Endothelial cell of umbilical vein (primary cell): ENCODE results near the gene UVRAG. TPM values are rescaled to one million over a fixed set of nuclear protein-coding genes. Genes with fewer than 3 reads are reported as not detected.

Source experiments
- BruUV-seq: library from RNA; stranded (reverse); fragments of 400-500 nt; replicated peaks from 2 replicates; lab custom pipeline; 2021; lab: Mats Ljungman, UMichigan
- CTCF ChIA-PET: fragments of 300-600, 350-600 bp; sonication (Branson Sonifier 250); formaldehyde crosslinking; loops from one replicate; lab custom pipeline; 2021; ENCODE audit warnings: antibody characterized with exemption, inconsistent platforms; lab: Charles Lee
- POLR2A ChIA-PET: fragments of 300-600, 350-600 bp; sonication (Branson Sonifier 250); formaldehyde crosslinking; loops from one replicate; lab custom pipeline; 2021; ENCODE audit warnings: antibody characterized with exemption, inconsistent platforms; lab: Charles Lee
- DNase-seq: peaks from one replicate; pipeline ENCODE4 v3.0.0-alpha.2; 2011; ENCODE audit warnings: low read depth, low spot score
- FAIRE-seq: peaks from 2 replicates; lab custom pipeline; 2011; peaks lifted over from hg19 to GRCh38; lab: Jason Lieb, UNC
- H2AFZ ChIP-seq: 2 replicates; pipeline ENCODE4 v1.6.0; 2012; ENCODE audit warnings: low read depth, low read length, control low read depth, inconsistent platforms
- H3K27ac ChIP-seq: 2 replicates; pipeline ENCODE4 v1.5.1; 2011; ENCODE audit warnings: low read depth, mild to moderate bottlenecking, control low read depth, low read length, moderate library complexity; ENCODE audit not compliant: insufficient read depth
- H3K27me3 ChIP-seq, 2 experiments: 2 replicates each; pipeline versions ENCODE4 v1.6.0 to v1.6.1; 2011; ENCODE audit warnings: low read length in 2 of 2, mixed read lengths in 1 of 2; ENCODE audit not compliant: control insufficient read depth in 2 of 2, insufficient read depth in 2 of 2
- H3K36me3 ChIP-seq, 2 experiments: 2 replicates in 1 of 2; 3 replicates in 1 of 2; pipeline ENCODE4 v1.5.1; 2011; ENCODE audit warnings: low read length in 2 of 2, mild to moderate bottlenecking in 1 of 2, moderate library complexity in 1 of 2; ENCODE audit not compliant: control insufficient read depth in 2 of 2, insufficient read depth in 2 of 2; ENCODE audit errors: extremely low read depth in 1 of 2
- H3K4me1 ChIP-seq: 3 replicates; pipeline ENCODE4 v1.5.1; 2011; ENCODE audit warnings: mild to moderate bottlenecking, low read length; ENCODE audit not compliant: control insufficient read depth, insufficient read depth; ENCODE audit errors: extremely low read depth
- H3K4me2 ChIP-seq: 2 replicates; pipeline ENCODE4 v1.6.1; 2011; ENCODE audit warnings: low read length, control low read depth, mixed read lengths; ENCODE audit not compliant: insufficient read depth
- H3K4me3 ChIP-seq, 3 experiments: fragments of 200-600 bp in 1 of 3; sonication (generic), shearing (Covaris generic) in 1 of 3; replicated peaks in 1 of 3; 2 replicates each; pipeline ENCODE4 v1.5.1; 2011 to 2016; ENCODE audit warnings: control low read depth in 3 of 3, low read length in 3 of 3, mild to moderate bottlenecking in 2 of 3, inconsistent platforms in 1 of 3, low read depth in 1 of 3, moderate library complexity in 1 of 3; ENCODE audit not compliant: insufficient read depth in 1 of 3
- H3K79me2 ChIP-seq: 2 replicates; pipeline ENCODE4 v1.6.0; 2012; ENCODE audit warnings: low read length, inconsistent platforms; ENCODE audit not compliant: control insufficient read depth, insufficient read depth
- H3K9ac ChIP-seq: replicated peaks from 2 replicates; pipeline ENCODE3; 2011; ENCODE audit warnings: low read length, control low read depth; ENCODE audit not compliant: insufficient read depth; ENCODE audit errors: extremely low read depth
- H3K9me1 ChIP-seq: replicated peaks from 3 replicates; pipeline ENCODE4 v1.6.0; 2011; ENCODE audit warnings: mild to moderate bottlenecking, low read length; ENCODE audit not compliant: control insufficient read depth, insufficient read depth; ENCODE audit errors: extremely low read depth
- H3K9me3 ChIP-seq: replicated peaks from 2 replicates; pipeline ENCODE4 v1.5.1; 2012; ENCODE audit warnings: low read length, inconsistent platforms; ENCODE audit not compliant: control insufficient read depth, insufficient read depth
- H4K20me1 ChIP-seq: replicated peaks from 2 replicates; pipeline ENCODE3; 2011; ENCODE audit warnings: mild to moderate bottlenecking, low read length; ENCODE audit not compliant: control insufficient read depth, insufficient read depth; ENCODE audit errors: extremely low read depth
- CTCF ChIP-seq, 2 donors: IDR thresholded peaks; 1 replicate in 1 of 2; 2 replicates in 1 of 2; pipeline ENCODE4 v1.5.1; 2011; ENCODE audit warnings: low read length in 2 of 2, mild to moderate bottlenecking in 2 of 2, moderate library complexity in 2 of 2, control low read depth in 1 of 2, inconsistent platforms in 1 of 2, low read depth in 1 of 2; ENCODE audit not compliant: insufficient read depth in 1 of 2; ENCODE audit errors: extremely low read depth in 1 of 2
- EZH2 ChIP-seq: IDR thresholded peaks from 2 replicates; pipeline ENCODE4 v1.6.1; 2012; ENCODE audit warnings: borderline replicate concordance, low read depth, mild to moderate bottlenecking, moderate library complexity, low read length, inconsistent platforms; ENCODE audit not compliant: severe bottlenecking
- FOS ChIP-seq: IDR thresholded peaks from 2 replicates; pipeline ENCODE4 v1.6.1; 2011; ENCODE audit warnings: mild to moderate bottlenecking, low read length, moderate library complexity, borderline replicate concordance; ENCODE audit not compliant: insufficient read depth
- GATA2 ChIP-seq: IDR thresholded peaks from 2 replicates; pipeline ENCODE4 v1.7.0; 2011; ENCODE audit warnings: low read depth, mild to moderate bottlenecking, moderate library complexity, mixed read lengths, low read length; ENCODE audit not compliant: insufficient read length, insufficient read depth
- JUN ChIP-seq: IDR thresholded peaks from 2 replicates; pipeline ENCODE4 v1.6.1; 2011; ENCODE audit warnings: borderline replicate concordance, low read depth; ENCODE audit not compliant: insufficient read length, insufficient read depth
- MAX ChIP-seq: IDR thresholded peaks from 2 replicates; pipeline ENCODE4 v1.6.1; 2011; ENCODE audit not compliant: insufficient read depth, insufficient read length
- MYC ChIP-seq: IDR thresholded peaks from one replicate; pipeline ENCODE4 v1.6.1; 2011; ENCODE audit warnings: mild to moderate bottlenecking, low read depth, low read length
- POLR2A ChIP-seq: IDR thresholded peaks from 2 replicates; pipeline ENCODE4 v1.6.1; 2012; ENCODE audit warnings: low read depth, mild to moderate bottlenecking, control low read depth, low read length
- POLR2AphosphoS5 ChIP-seq: IDR thresholded peaks from 2 replicates; pipeline ENCODE4 v1.6.1; 2012; ENCODE audit warnings: low read depth, mild to moderate bottlenecking, control low read depth, low read length, moderate library complexity; ENCODE audit not compliant: insufficient read depth
- dilution Hi-C: fragments of 300-500 bp; cut with MboI; formaldehyde crosslinking; loops from one replicate; pipeline ENCODE4 v1.15.0; 2019; ENCODE audit warnings: low sequenced_read_pairs; ENCODE audit not compliant: extremely low pct_ligation_motif_present
- intact Hi-C: fragments of 100-400 bp; cut with micrococcal nuclease; formaldehyde crosslinking; loops from one replicate; pipeline ENCODE4 v1.10.0; 2022
- polyA plus RNA-seq, 4 experiments: library from polyadenylated mRNA; depleted of rRNA in 3 of 4; stranded (reverse) in 3 of 4; unstranded in 1 of 4; fragments of >200 nt; gene quantifications; 2 replicates each; pipeline versions ENCODE4 v1.2.1 to v1.2.3, GENCODE V29; 2011 to 2012; ENCODE audit warnings: missing spikeins in 1 of 4
- total RNA-seq: library from RNA; stranded (reverse); gene quantifications from 2 replicates; pipeline ENCODE4 v1.2.3, GENCODE V29; 2021

UVRAG gene
- total and polyA plus RNA-seq, 2 donors (not counting 3 experiments of a cell fraction or from before 2014, with no cell fraction given), result 21.2 to 65.6 TPM

GRCh38 chr11:76166314-76166713, 351.3 kb downstream of the UVRAG start:
- TF ChIP-seq POLR2AphosphoS5, result no peak
- TF ChIP-seq CTCF (IDR thresholded peaks at IDR 0.05; ENCODE audit: extremely low read depth in 1 of 2, insufficient read depth in 1 of 2, low read depth in 1 of 2, low read length in 2 of 2), result no peak
- TF ChIP-seq EZH2, result no peak
- TF ChIP-seq FOS, result no peak
- TF ChIP-seq MAX, result no peak
- no peaks in the 10 kb centered on the region for H3K79me2 ChIP-seq
- H3K4me1 ChIP-seq, result no peaks in the 10 kb centered on the region
- DNase-seq (no peak), FAIRE-seq (no peak)
- no peaks in the 10 kb centered on the region for H3K27me3 ChIP-seq
- no peak overlapping the region for H3K4me2 ChIP-seq
- no peaks in the 10 kb centered on the region for H3K9me1 ChIP-seq
- H3K27ac ChIP-seq, result no peak overlapping the region
- dilution Hi-C loops, result no loop called here
- no peak overlapping the region for H3K9ac ChIP-seq
- ChIA-PET CTCF (interaction anchor here (1.8 kb wide), 1 partner anchor 14 kb away, joined by 8 read pairs; no protein-coding TSS in a partner anchor), POLR2A (no interaction called here)
- no peaks in the 10 kb centered on the region for H3K9me3 ChIP-seq
- H3K4me3 ChIP-seq, result no peak overlapping the region
- no TSS peak for BruUV-seq
- no peaks in the 10 kb centered on the region for H3K36me3 ChIP-seq
- intact Hi-C loops, result no loop called here
- H4K20me1 ChIP-seq, result no peaks in the 10 kb centered on the region
- H2AFZ ChIP-seq, result no peak overlapping the region

GRCh38 chr11:76167590-76167989, 352.6 kb downstream of the UVRAG start:
- no peaks in the 10 kb centered on the region for H3K27me3 ChIP-seq
- FAIRE-seq, result no peak

More at GRCh38 chr11:76167590-76167989, 352.6 kb downstream of the UVRAG start:
- H4K20me1 ChIP-seq, result no peaks in the 10 kb centered on the region
- H3K4me1 ChIP-seq, result no peaks in the 10 kb centered on the region
- no TSS peak for BruUV-seq
- H3K27ac ChIP-seq, result no peak overlapping the region
- H3K36me3 ChIP-seq, result no peaks in the 10 kb centered on the region
- no peak for TF ChIP-seq POLR2A
- TF ChIP-seq MYC, result no peak
- no peak for TF ChIP-seq FOS
- TF ChIP-seq GATA2, result no peak
- no peak for TF ChIP-seq EZH2
- no peak for TF ChIP-seq CTCF (IDR thresholded peaks at IDR 0.05; ENCODE audit: extremely low read depth in 1 of 2, insufficient read depth in 1 of 2, low read depth in 1 of 2, low read length in 2 of 2)
- TF ChIP-seq MAX, result no peak
- TF ChIP-seq POLR2AphosphoS5, result no peak
- TF ChIP-seq JUN, result no peak
- H3K9me1 ChIP-seq, result no peaks in the 10 kb centered on the region
- DNase-seq, result no peak
- dilution Hi-C loops, result no loop called here
- H3K4me3 ChIP-seq, result no peak overlapping the region
- ChIA-PET POLR2A (no interaction called here), CTCF (interaction anchor here (0.8 kb wide), 1 partner anchor 15 kb away, joined by 3 read pairs; no protein-coding TSS in a partner anchor)
- intact Hi-C loops, result no loop called here
- H3K9ac ChIP-seq, result no peak overlapping the region
- no peaks in the 10 kb centered on the region for H3K9me3 ChIP-seq
- H3K79me2 ChIP-seq, result no peaks in the 10 kb centered on the region
- H3K4me2 ChIP-seq, result no peak overlapping the region
- H2AFZ ChIP-seq, result no peak overlapping the region
